Fibroblast of lung (primary cell): ENCODE data around the gene NPHS2. TPM values are rescaled to one million over a fixed set of nuclear protein-coding genes. Genes with fewer than 3 reads are reported as not detected.
A peak's percentile ranks its signal among the peaks of the same experiment; 100 is the strongest.

Experiments used
- DNase-seq, 2 donors: peaks; one replicate each; pipeline versions ENCODE4 v3.0.0 to v3.0.0-alpha.2; 2010; ENCODE audit warnings: low read depth in 2 of 2
- H2AFZ ChIP-seq: 2 replicates; pipeline ENCODE4 v1.5.1; 2012; ENCODE audit warnings: low read length, control low read depth, inconsistent platforms
- H3K27ac ChIP-seq: 2 replicates; pipeline ENCODE4 v1.5.1; 2011; ENCODE audit warnings: low read length, control low read depth; ENCODE audit not compliant: insufficient read depth
- H3K27me3 ChIP-seq: 2 replicates; pipeline ENCODE4 v1.5.1; 2011; ENCODE audit warnings: mild to moderate bottlenecking, low read length; ENCODE audit not compliant: control insufficient read depth, insufficient read depth
- H3K36me3 ChIP-seq: 2 replicates; pipeline ENCODE4 v1.5.1; 2011; ENCODE audit warnings: low read length; ENCODE audit not compliant: control insufficient read depth, insufficient read depth
- H3K4me1 ChIP-seq: 2 replicates; pipeline ENCODE4 v1.5.1; 2011; ENCODE audit warnings: low read length; ENCODE audit not compliant: control insufficient read depth, insufficient read depth; ENCODE audit errors: extremely low read depth
- H3K4me2 ChIP-seq: 2 replicates; pipeline ENCODE4 v1.5.1; 2011; ENCODE audit warnings: low read length, control low read depth; ENCODE audit not compliant: insufficient read depth; ENCODE audit errors: extremely low read depth
- H3K4me3 ChIP-seq, 4 experiments: fragments of 200-600 bp in 1 of 4; sonication (generic) in 1 of 4; replicated peaks in 1 of 4; 2 replicates each; pipeline ENCODE4 v1.5.1; 2011 to 2016; ENCODE audit warnings: low read length in 4 of 4, low read depth in 3 of 4, mild to moderate bottlenecking in 3 of 4, control low read depth in 2 of 4, inconsistent platforms in 1 of 4, mixed read lengths in 1 of 4; ENCODE audit not compliant: insufficient read depth in 1 of 4; ENCODE audit errors: control extremely low read depth in 1 of 4
- H3K79me2 ChIP-seq: 2 replicates; pipeline ENCODE4 v1.5.1; 2012; ENCODE audit warnings: mild to moderate bottlenecking, low read length, inconsistent platforms; ENCODE audit not compliant: control insufficient read depth, insufficient read depth
- H3K9ac ChIP-seq: 2 replicates; pipeline ENCODE4 v1.5.1; 2011; ENCODE audit warnings: mild to moderate bottlenecking, low read length, control low read depth; ENCODE audit not compliant: insufficient read depth
- H3K9me3 ChIP-seq: 2 replicates; pipeline ENCODE4 v1.5.1; 2012; ENCODE audit warnings: low read depth, low read length; ENCODE audit not compliant: control insufficient read depth, insufficient read depth
- H4K20me1 ChIP-seq: 2 replicates; pipeline ENCODE4 v1.5.1; 2011; ENCODE audit warnings: low read length; ENCODE audit not compliant: control insufficient read depth, insufficient read depth; ENCODE audit errors: extremely low read depth
- EZH2 ChIP-seq: IDR thresholded peaks from 2 replicates; pipeline ENCODE4 v1.5.1; 2012; ENCODE audit warnings: low read length, control low read depth, mild to moderate bottlenecking; ENCODE audit errors: missing control alignments
- polyA plus RNA-seq, 2 donors: library from polyadenylated mRNA; depleted of rRNA in 1 of 2; stranded (reverse) in 1 of 2; unstranded in 1 of 2; fragments of >200 nt; gene quantifications; 2 replicates each; pipeline ENCODE4 v1.2.1, GENCODE V29; 2011 to 2012; ENCODE audit warnings: missing spikeins in 1 of 2
- total RNA-seq: library from RNA; depleted of rRNA; stranded (reverse); fragments of >200 nt; gene quantifications from 2 replicates; pipeline ENCODE4 v1.2.1, GENCODE V29; 2014
- TF ChIP-seq, protein P1 (sequence below), 2 donors: IDR thresholded peaks in 1 of 2; conservative IDR thresholded peaks in 1 of 2; 1 replicate in 1 of 2; 2 replicates in 1 of 2; pipeline ENCODE4 v1.5.1; 2011 to 2012; ENCODE audit warnings: low read length in 2 of 2, control low read depth in 1 of 2, inconsistent platforms in 1 of 2, low read depth in 1 of 2, mild to moderate bottlenecking in 1 of 2

The NPHS2 gene
- total and polyA plus RNA-seq, 2 donors (not counting 1 experiment from before 2014, with no cell fraction given): not detected

DNA sequence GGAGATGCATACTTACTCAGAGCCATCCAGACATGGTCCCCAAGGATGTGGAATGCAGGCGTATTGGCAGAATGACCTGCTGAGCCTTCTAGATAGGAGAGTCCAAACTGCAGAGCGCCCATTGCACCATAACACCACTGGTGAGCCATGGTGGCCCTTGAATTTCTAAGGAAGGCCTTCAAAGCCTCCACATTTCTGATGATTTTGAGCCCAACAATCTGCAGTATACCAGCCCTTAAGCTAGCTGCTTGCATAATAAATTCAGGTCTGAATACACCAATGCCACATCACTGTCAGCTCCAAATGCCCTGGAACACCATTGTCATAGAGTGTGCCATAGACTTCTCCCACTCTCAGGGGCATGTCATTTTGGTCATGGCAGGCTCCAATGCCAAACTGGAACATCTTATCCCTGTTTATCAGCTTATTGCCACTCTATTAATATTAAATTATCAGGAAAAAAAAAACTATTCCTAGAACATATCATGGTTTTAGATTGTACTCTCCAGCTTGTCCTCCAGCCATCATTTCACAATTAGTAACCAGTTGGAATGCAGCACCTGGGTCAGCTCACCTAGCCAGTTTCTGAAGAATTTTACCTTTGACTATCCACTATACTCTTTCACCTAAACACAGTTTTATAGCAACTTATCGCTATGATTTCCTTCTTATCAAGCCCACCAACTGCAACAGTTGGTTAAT, 26.9 kb downstream of the NPHS2 start:
- no peak for TF ChIP-seq EZH2
- TF ChIP-seq, protein P1, sequence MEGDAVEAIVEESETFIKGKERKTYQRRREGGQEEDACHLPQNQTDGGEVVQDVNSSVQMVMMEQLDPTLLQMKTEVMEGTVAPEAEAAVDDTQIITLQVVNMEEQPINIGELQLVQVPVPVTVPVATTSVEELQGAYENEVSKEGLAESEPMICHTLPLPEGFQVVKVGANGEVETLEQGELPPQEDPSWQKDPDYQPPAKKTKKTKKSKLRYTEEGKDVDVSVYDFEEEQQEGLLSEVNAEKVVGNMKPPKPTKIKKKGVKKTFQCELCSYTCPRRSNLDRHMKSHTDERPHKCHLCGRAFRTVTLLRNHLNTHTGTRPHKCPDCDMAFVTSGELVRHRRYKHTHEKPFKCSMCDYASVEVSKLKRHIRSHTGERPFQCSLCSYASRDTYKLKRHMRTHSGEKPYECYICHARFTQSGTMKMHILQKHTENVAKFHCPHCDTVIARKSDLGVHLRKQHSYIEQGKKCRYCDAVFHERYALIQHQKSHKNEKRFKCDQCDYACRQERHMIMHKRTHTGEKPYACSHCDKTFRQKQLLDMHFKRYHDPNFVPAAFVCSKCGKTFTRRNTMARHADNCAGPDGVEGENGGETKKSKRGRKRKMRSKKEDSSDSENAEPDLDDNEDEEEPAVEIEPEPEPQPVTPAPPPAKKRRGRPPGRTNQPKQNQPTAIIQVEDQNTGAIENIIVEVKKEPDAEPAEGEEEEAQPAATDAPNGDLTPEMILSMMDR (conservative IDR thresholded peaks at IDR 0.05 in 1 of 2, IDR thresholded peaks at IDR 0.05 in 1 of 2; ENCODE audit: low read depth in 1 of 2, low read length in 2 of 2): no peak
- Histone ChIP-seq H3K27me3 (no peaks in the 10 kb centered on the region), H3K27ac (no peak overlapping the region), H3K79me2 (no peaks in the 10 kb centered on the region), H3K9me3 (no peaks in the 10 kb centered on the region), H3K9ac (no peak overlapping the region), H3K36me3 (no peaks in the 10 kb centered on the region), H3K4me3 (no peak overlapping the region), H2AFZ (no peak overlapping the region), H4K20me1 (no peaks in the 10 kb centered on the region), H3K4me2 (no peak overlapping the region), H3K4me1 (no peaks in the 10 kb centered on the region)
- no peak for DNase-seq

DNA sequence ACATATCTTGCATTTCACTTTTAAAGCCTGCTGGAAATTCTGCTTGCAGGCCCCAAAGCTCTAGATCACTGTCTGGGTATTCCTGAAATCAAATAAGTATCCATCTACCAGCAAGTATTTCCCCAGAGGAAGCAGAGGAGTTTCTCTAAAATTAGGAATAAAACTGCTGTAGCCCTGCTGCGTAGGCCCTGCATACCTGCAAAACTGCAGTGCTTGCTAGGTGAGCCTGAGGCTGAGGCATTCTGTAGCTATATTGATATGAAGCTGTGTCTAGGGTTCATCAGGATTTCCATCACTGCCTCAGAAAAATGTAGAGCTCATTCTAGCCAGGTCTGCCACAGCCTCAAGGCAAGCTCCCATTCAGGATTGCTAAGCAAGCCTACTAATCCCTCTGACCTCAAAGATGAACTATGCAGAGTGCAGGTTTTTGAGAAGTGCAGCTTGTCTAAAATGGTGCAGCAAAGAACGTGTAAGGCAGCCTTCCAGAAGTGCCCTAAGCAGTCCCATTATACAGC, 28.7 kb downstream of the NPHS2 start:
- Histone ChIP-seq H3K9me3 (no peaks in the 10 kb centered on the region), H3K4me3 (no peak overlapping the region), H3K4me2 (no peak overlapping the region), H3K9ac (no peak overlapping the region), H3K36me3 (no peaks in the 10 kb centered on the region), H3K4me1 (no peaks in the 10 kb centered on the region), H4K20me1 (no peaks in the 10 kb centered on the region), H3K27ac (no peak overlapping the region), H3K27me3 (no peaks in the 10 kb centered on the region), H3K79me2 (no peaks in the 10 kb centered on the region), H2AFZ (no peak overlapping the region)
- TF ChIP-seq, protein P1 (conservative IDR thresholded peaks at IDR 0.05 in 1 of 2, IDR thresholded peaks at IDR 0.05 in 1 of 2; ENCODE audit: low read depth in 1 of 2, low read length in 2 of 2): no peak
- no peak for TF ChIP-seq EZH2
- no peak for DNase-seq

DNA sequence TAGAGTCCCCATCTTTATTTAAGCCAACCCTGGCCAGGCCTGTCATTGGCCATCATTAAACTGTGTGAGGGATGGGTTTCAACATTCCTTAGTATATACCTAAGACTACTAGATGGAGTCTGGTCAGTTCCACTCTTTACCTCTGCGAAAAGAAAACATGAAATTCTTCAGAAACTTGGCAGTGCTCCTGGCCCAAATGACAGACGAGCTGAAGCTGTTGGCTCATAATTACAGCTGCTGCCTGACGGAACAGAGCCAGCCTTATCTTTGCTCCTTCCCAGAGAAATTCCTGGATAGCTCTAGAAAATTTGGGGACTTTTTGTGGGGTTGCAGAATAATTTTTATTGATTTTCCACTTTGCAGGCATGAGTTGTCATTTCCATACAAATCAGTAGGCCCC, 30.4 kb downstream of the NPHS2 start:
- Histone ChIP-seq H3K4me3 (no peak overlapping the region), H2AFZ (no peak overlapping the region), H3K9ac (no peak overlapping the region), H3K79me2 (no peaks in the 10 kb centered on the region), H3K4me1 (no peaks in the 10 kb centered on the region), H3K27me3 (no peaks in the 10 kb centered on the region), H3K27ac (no peak overlapping the region), H3K36me3 (no peaks in the 10 kb centered on the region), H3K9me3 (no peaks in the 10 kb centered on the region), H3K4me2 (no peak overlapping the region), H4K20me1 (no peaks in the 10 kb centered on the region)
- TF ChIP-seq, protein P1 (conservative IDR thresholded peaks at IDR 0.05 in 1 of 2, IDR thresholded peaks at IDR 0.05 in 1 of 2; ENCODE audit: low read depth in 1 of 2, low read length in 2 of 2): no peak
- no peak for TF ChIP-seq EZH2
- DNase-seq: peak in 1 of 2 donors; percentile 2
